GM10248 (cell line): ENCODE measurements around the gene TLE7.

Source experiments
- CTCF ChIA-PET: fragments of 300-600 bp; sonication (Branson Sonifier 250); formaldehyde crosslinking; extraction: SDS; loops from one replicate; lab custom pipeline; 2021; ENCODE audit warnings: antibody characterized with exemption; lab: Yijun Ruan, JAX
- POLR2A ChIA-PET: fragments of 350-650 bp; sonication (Branson Sonifier 250); formaldehyde crosslinking; extraction: SDS; loops from one replicate; lab custom pipeline; 2020; ENCODE audit warnings: antibody characterized with exemption; lab: Yijun Ruan, JAX
- DNase-seq: peaks from one replicate; pipeline ENCODE4 v3.0.0; 2012; ENCODE audit errors: extremely low spot score
- CTCF ChIP-seq: IDR thresholded peaks from 2 replicates; pipeline ENCODE4 v1.5.1; 2012; ENCODE audit warnings: mild to moderate bottlenecking, low read depth; ENCODE audit errors: extremely low read depth, missing control alignments, control extremely low read depth

The TLE7 gene

GRCh38 chr16:71480956-71481355 lies 39.1 kb upstream of the TLE7 start:
- TF ChIP-seq CTCF, result no peak
- ChIA-PET POLR2A (no interaction called here), CTCF (interaction anchor here (0.7 to 2.3 kb wide), 5 partner anchors 9 to 21 kb away, joined by 3 to 10 read pairs (median 3); partner anchors contain the start of gene ZNF23)
- DNase-seq, result no peak

- peak; percentile 26 for TF ChIP-seq CTCF
- CTCF ChIA-PET, result interaction anchor here (0.6 to 1.4 kb wide), 3 partner anchors 21 to 132 kb away, joined by 3 read pairs; no protein-coding TSS in a partner anchor
- no peak for DNase-seq
- POLR2A ChIA-PET, result no interaction called here
Observed at GRCh38 chr16:71479420-71479819, 37.6 kb upstream of the TLE7 start.

GRCh38 chr16:71476457-71477124 lies 34.7 kb upstream of the TLE7 start:
- CTCF ChIA-PET, result interaction anchor here (0.6 to 1.5 kb wide), 4 partner anchors 14 to 135 kb away, joined by 3 read pairs; partner anchors contain the start of gene ZNF23

GRCh38 chr16:71474864-71475263 lies 33.0 kb upstream of the TLE7 start:
- POLR2A ChIA-PET, result no interaction called here
- DNase-seq, result no peak
- CTCF ChIA-PET, result interaction anchor here (1.8 to 4.5 kb wide), 2 partner anchors 9 to 11 kb away, joined by 5 to 18 read pairs; partner anchors contain the start of gene ZNF23
- TF ChIP-seq CTCF, result no peak

More at GRCh38 chr16:71476457-71477124, 34.7 kb upstream of the TLE7 start:
- no peak for TF ChIP-seq CTCF
- DNase-seq, result no peak
- POLR2A ChIA-PET, result no interaction called here

- ChIA-PET POLR2A (no interaction called here), CTCF (interaction anchor here (1.8 to 4.5 kb wide), 2 partner anchors 10 kb away, joined by 5 to 18 read pairs; partner anchors contain the start of gene ZNF23)
- DNase-seq, result no peak
- no peak for TF ChIP-seq CTCF
Observed at GRCh38 chr16:71473891-71474290, 32.0 kb upstream of the TLE7 start.

- TF ChIP-seq CTCF, result no peak
- CTCF ChIA-PET, result interaction anchor here (1.0 to 4.5 kb wide), 4 partner anchors 8 to 100 kb away, joined by 3 to 18 read pairs (median 4); partner anchors contain the start of gene ZNF23
- no peak for DNase-seq
- POLR2A ChIA-PET, result no interaction called here
Observed at GRCh38 chr16:71472931-71473330, 31.1 kb upstream of the TLE7 start.
